Skin of body (tissue), 2 donors: Measurements from ENCODE around the gene ELOVL5. TPM values are rescaled to one million over a fixed set of nuclear protein-coding genes. Genes with fewer than 3 reads are reported as not detected.
"Not testable (repeated sequence)": the region's sequence is repeated elsewhere in the genome, so short reads cannot be mapped to it uniquely, and the experiment has no call there.

Experiments used
- DNase-seq: peaks from one replicate; lab custom pipeline; 2025; lab: John Stamatoyannopoulos, UW
- total RNA-seq: library from RNA; depleted of rRNA; stranded (reverse); fragments of >200 nt; gene quantifications from one replicate; pipeline ENCODE4 v1.2.3, GENCODE V29; 2014

The ELOVL5 gene
- total RNA-seq, 1 donor from 2014 or later: 78.7 TPM

- DNase-seq: no peak
Measured at GRCh38 chr6:53328375-53328774, 20.4 kb downstream of the ELOVL5 start.

GRCh38 chr6:53327017-53327395, 21.7 kb downstream of the ELOVL5 start:
- no peak for DNase-seq

GRCh38 chr6:53326372-53327016, 22.3 kb downstream of the ELOVL5 start:
- no peak for DNase-seq

- DNase-seq: no peak
Measured at GRCh38 chr6:53325785-53326184, 23.0 kb downstream of the ELOVL5 start.

- DNase-seq: no peak
Measured at GRCh38 chr6:53322188-53323029, 26.3 kb downstream of the ELOVL5 start.

- no peak for DNase-seq
Measured at GRCh38 chr6:53321701-53322100, 27.0 kb downstream of the ELOVL5 start.

GRCh38 chr6:53320964-53321363, 27.8 kb downstream of the ELOVL5 start:
- no peak for DNase-seq

GRCh38 chr6:53318429-53318828, 30.3 kb downstream of the ELOVL5 start:
- DNase-seq: no peak

- no peak for DNase-seq
Measured at GRCh38 chr6:53317861-53318260, 30.9 kb downstream of the ELOVL5 start.

- DNase-seq: not testable (repeated sequence)
Measured at GRCh38 chr6:53317299-53317698, 31.5 kb downstream of the ELOVL5 start.

- DNase-seq: no peak
Measured at GRCh38 chr6:53316142-53316541, 32.6 kb downstream of the ELOVL5 start.

- no peak for DNase-seq
Measured at GRCh38 chr6:53315086-53315724, 33.5 kb downstream of the ELOVL5 start.

- DNase-seq: no peak
Measured at GRCh38 chr6:53313784-53314400, 34.9 kb downstream of the ELOVL5 start.

GRCh38 chr6:53312355-53312754, 36.4 kb downstream of the ELOVL5 start:
- no peak for DNase-seq

GRCh38 chr6:53311586-53311935, 37.2 kb downstream of the ELOVL5 start:
- DNase-seq: no peak

GRCh38 chr6:53310771-53311585, 37.8 kb downstream of the ELOVL5 start:
- DNase-seq: no peak

- no peak for DNase-seq
Measured at GRCh38 chr6:53309901-53310300, 38.8 kb downstream of the ELOVL5 start.

- DNase-seq: no peak
Measured at GRCh38 chr6:53309059-53309900, 39.5 kb downstream of the ELOVL5 start.

- no peak for DNase-seq
Measured at GRCh38 chr6:53306819-53307347, 41.9 kb downstream of the ELOVL5 start.

- not testable (repeated sequence) for DNase-seq
Measured at GRCh38 chr6:53306217-53306616, 42.5 kb downstream of the ELOVL5 start.
